Endodermal cell (in vitro differentiated cells): ENCODE results near the gene KRT32. TPM values are rescaled to one million over a fixed set of nuclear protein-coding genes. Genes with fewer than 3 reads are reported as not detected.

Experiments used
- DNase-seq: peaks from one replicate; pipeline ENCODE4 v3.0.0-alpha.2; 2017
- H3K27ac ChIP-seq: 2 replicates; pipeline ENCODE4 v1.5.1; 2013; ENCODE audit warnings: mild to moderate bottlenecking, low read depth, low read length, moderate library complexity
- H3K27me3 ChIP-seq: 2 replicates; pipeline ENCODE4 v1.6.1; 2013; ENCODE audit warnings: mild to moderate bottlenecking, low read length, moderate library complexity; ENCODE audit not compliant: insufficient read depth, control insufficient read depth, poor library complexity, severe bottlenecking
- H3K36me3 ChIP-seq: 2 replicates; pipeline ENCODE4 v1.7.0; 2013; ENCODE audit warnings: mild to moderate bottlenecking, low read length, moderate library complexity; ENCODE audit not compliant: control insufficient read depth, insufficient read depth
- H3K4me1 ChIP-seq: one replicate; pipeline ENCODE4 v1.7.0; 2013; ENCODE audit warnings: low read length; ENCODE audit not compliant: control insufficient read depth, insufficient read depth
- H3K4me3 ChIP-seq: 2 replicates; pipeline ENCODE4 v1.5.1; 2013; ENCODE audit warnings: mild to moderate bottlenecking, low read length, moderate library complexity
- H3K9ac ChIP-seq: 2 replicates; pipeline ENCODE4 v1.6.1; 2013; ENCODE audit warnings: mild to moderate bottlenecking, low read length, moderate library complexity; ENCODE audit not compliant: poor library complexity, severe bottlenecking; ENCODE audit errors: extremely low read depth
- H3K9me3 ChIP-seq: 2 replicates; pipeline ENCODE4 v1.6.1; 2013; ENCODE audit warnings: mild to moderate bottlenecking, low read length, moderate library complexity; ENCODE audit not compliant: control insufficient read depth
- H3K27ac Mint-ChIP-seq: 2 replicates; pipeline ENCODE4 v1.8.0; 2020; ENCODE audit warnings: mixed read lengths
- H3K27me3 Mint-ChIP-seq: 2 replicates; pipeline ENCODE4 v1.8.0; 2021; ENCODE audit warnings: mild to moderate bottlenecking, mixed read lengths; ENCODE audit not compliant: insufficient read depth
- H3K36me3 Mint-ChIP-seq: 2 replicates; pipeline ENCODE4 v1.8.0; 2020; ENCODE audit warnings: low read depth, mixed read lengths
- H3K4me1 Mint-ChIP-seq: 2 replicates; pipeline ENCODE4 v1.8.0; 2020; ENCODE audit warnings: mixed read lengths
- H3K4me3 Mint-ChIP-seq: 2 replicates; pipeline ENCODE4 v1.8.0; 2020; ENCODE audit warnings: mild to moderate bottlenecking, moderate library complexity, mixed read lengths
- H3K9me3 Mint-ChIP-seq: 2 replicates; pipeline ENCODE4 v1.8.0; 2020; ENCODE audit warnings: mild to moderate bottlenecking, mixed read lengths
- WGBS, 2 experiments: methylation state at CpG; one replicate each; pipeline versions ENCODE4 v1.1.5 to v1.1.7; 2013; ENCODE audit warnings: missing lambda C conversion rate in 2 of 2, mixed read lengths in 1 of 2; ENCODE audit not compliant: insufficient coverage in 1 of 2, insufficient read length in 1 of 2; 5-methylcytosine and 5-hydroxymethylcytosine counted together
- total RNA-seq, 2 donors: library from RNA; stranded (reverse); fragmentation: NEBNext Ultra II Directional in 1 of 2; extraction: Animal tissue kit (Norgen Biotek cat#: 25700) in 1 of 2; gene quantifications; 2 replicates in 1 of 2; 3 replicates in 1 of 2; pipeline ENCODE4 v1.2.1, GENCODE V29; 2021
- TF ChIP-seq, protein P1 (sequence below): fragments of 200-600 bp; sonication (generic); conservative IDR thresholded peaks from 2 replicates; pipeline ENCODE4 v1.5.0; 2021; ENCODE audit warnings: antibody characterized with exemption, mild to moderate bottlenecking

KRT32 gene
- total RNA-seq, 2 donors from 2014 or later, result not detected

DNA sequence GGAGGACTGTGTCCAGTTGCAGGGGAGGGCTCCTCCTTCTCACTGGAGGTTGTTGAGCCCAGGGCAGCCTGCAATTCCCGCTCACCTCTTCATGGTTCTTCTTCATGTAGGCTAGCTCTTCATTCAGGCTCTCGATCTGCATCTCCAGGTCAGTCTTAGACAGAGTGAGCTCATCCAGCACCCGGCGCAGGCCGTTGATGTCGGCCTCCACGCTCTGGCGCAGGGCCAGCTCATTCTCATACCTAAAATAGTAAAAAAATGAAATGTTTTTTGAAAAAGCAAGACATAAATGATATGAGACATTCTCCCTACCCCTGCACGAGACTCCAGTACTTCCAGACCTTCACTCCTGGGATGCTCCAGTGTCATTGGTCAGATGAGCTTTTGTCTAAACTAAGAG, 36.0 kb upstream of the KRT32 start:
- Mint-ChIP-seq H3K27me3 (peaks cover 3% of the 10 kb centered on the region), H3K4me1 (peaks cover 20% of the 10 kb centered on the region), H3K9me3 (no peaks in the 10 kb centered on the region), H3K4me3 (no peak overlapping the region), H3K36me3 (no peaks in the 10 kb centered on the region), H3K27ac (no peak overlapping the region)
- no peak overlapping the region for H3K27ac ChIP-seq
- no peaks in the 10 kb centered on the region for H3K9me3 ChIP-seq
- H3K9ac ChIP-seq, result no peak overlapping the region
- no peaks in the 10 kb centered on the region for H3K27me3 ChIP-seq
- no peaks in the 10 kb centered on the region for H3K4me1 ChIP-seq
- TF ChIP-seq, protein P1, sequence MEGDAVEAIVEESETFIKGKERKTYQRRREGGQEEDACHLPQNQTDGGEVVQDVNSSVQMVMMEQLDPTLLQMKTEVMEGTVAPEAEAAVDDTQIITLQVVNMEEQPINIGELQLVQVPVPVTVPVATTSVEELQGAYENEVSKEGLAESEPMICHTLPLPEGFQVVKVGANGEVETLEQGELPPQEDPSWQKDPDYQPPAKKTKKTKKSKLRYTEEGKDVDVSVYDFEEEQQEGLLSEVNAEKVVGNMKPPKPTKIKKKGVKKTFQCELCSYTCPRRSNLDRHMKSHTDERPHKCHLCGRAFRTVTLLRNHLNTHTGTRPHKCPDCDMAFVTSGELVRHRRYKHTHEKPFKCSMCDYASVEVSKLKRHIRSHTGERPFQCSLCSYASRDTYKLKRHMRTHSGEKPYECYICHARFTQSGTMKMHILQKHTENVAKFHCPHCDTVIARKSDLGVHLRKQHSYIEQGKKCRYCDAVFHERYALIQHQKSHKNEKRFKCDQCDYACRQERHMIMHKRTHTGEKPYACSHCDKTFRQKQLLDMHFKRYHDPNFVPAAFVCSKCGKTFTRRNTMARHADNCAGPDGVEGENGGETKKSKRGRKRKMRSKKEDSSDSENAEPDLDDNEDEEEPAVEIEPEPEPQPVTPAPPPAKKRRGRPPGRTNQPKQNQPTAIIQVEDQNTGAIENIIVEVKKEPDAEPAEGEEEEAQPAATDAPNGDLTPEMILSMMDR, result no peak
- no peak for DNase-seq
- 90 to 91% methylated on average over 3 to 9 of the region's 9 CpGs for WGBS, 2 experiments
- no peaks in the 10 kb centered on the region for H3K36me3 ChIP-seq
- H3K4me3 ChIP-seq, result no peak overlapping the region

GRCh38 chr17:41500131-41500911, 33.1 kb upstream of the KRT32 start:
- Mint-ChIP-seq H3K36me3 (no peaks in the 10 kb centered on the region), H3K4me1 (peaks cover 19% of the 10 kb centered on the region), H3K27me3 (peaks cover 3% of the 10 kb centered on the region), H3K4me3 (no peak overlapping the region), H3K27ac (peak overlapping the region; percentile 14), H3K9me3 (no peaks in the 10 kb centered on the region)
- 83 to 87% methylated on average over 13 to 15 of the region's 15 CpGs for WGBS, 2 experiments
- no peak overlapping the region for H3K27ac ChIP-seq
- no peak overlapping the region for H3K4me3 ChIP-seq
- no peaks in the 10 kb centered on the region for H3K36me3 ChIP-seq
- no peaks in the 10 kb centered on the region for H3K4me1 ChIP-seq
- H3K27me3 ChIP-seq, result no peaks in the 10 kb centered on the region
- H3K9ac ChIP-seq, result no peak overlapping the region
- TF ChIP-seq, protein P1, result no peak
- H3K9me3 ChIP-seq, result no peaks in the 10 kb centered on the region
- DNase-seq, result peak; percentile 67

DNA sequence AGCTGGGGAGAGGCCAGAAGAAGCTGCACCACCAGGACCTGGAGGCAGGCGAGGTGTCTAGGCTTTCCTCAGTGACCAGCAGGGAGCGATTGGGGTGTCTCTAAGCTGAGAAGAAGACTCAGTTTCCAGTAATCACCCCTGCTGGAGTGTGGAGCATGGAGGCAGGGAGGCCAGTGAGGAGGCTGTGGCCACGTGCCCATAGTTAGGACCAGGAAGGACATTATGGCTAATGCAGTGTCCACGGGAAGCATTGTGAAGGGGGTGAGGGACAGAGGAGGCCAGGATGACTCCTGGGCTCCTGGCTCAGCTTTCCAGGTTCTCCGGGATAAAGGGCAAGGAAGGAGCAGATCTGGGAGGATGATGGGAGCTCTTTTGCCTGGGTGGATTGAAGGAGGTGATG, 32.5 kb upstream of the KRT32 start:
- no peak overlapping the region for H3K27ac ChIP-seq
- no peaks in the 10 kb centered on the region for H3K36me3 ChIP-seq
- H3K9me3 Mint-ChIP-seq, result no peaks in the 10 kb centered on the region
- H3K9me3 ChIP-seq, result no peaks in the 10 kb centered on the region
- H3K9ac ChIP-seq, result no peak overlapping the region
- H3K27me3 ChIP-seq, result no peaks in the 10 kb centered on the region
- 90% methylated on average over 4 to 5 of the region's 5 CpGs for WGBS, 2 experiments
- no peaks in the 10 kb centered on the region for H3K4me1 ChIP-seq
- DNase-seq, result no peak
- TF ChIP-seq, protein P1, result no peak
- H3K36me3 Mint-ChIP-seq, result no peaks in the 10 kb centered on the region
- H3K4me3 ChIP-seq, result no peak overlapping the region
- no peak overlapping the region for H3K27ac Mint-ChIP-seq
- peaks cover 19% of the 10 kb centered on the region for H3K4me1 Mint-ChIP-seq
- no peak overlapping the region for H3K4me3 Mint-ChIP-seq
- peaks cover 3% of the 10 kb centered on the region for H3K27me3 Mint-ChIP-seq
